Measurements from ENCODE around the gene OLIG2. TPM values are rescaled to one million over a fixed set of nuclear protein-coding genes. Genes with fewer than 3 reads are reported as not detected.

Gene OLIG2
- not detected in 2 replicates for total RNA-seq

DNA sequence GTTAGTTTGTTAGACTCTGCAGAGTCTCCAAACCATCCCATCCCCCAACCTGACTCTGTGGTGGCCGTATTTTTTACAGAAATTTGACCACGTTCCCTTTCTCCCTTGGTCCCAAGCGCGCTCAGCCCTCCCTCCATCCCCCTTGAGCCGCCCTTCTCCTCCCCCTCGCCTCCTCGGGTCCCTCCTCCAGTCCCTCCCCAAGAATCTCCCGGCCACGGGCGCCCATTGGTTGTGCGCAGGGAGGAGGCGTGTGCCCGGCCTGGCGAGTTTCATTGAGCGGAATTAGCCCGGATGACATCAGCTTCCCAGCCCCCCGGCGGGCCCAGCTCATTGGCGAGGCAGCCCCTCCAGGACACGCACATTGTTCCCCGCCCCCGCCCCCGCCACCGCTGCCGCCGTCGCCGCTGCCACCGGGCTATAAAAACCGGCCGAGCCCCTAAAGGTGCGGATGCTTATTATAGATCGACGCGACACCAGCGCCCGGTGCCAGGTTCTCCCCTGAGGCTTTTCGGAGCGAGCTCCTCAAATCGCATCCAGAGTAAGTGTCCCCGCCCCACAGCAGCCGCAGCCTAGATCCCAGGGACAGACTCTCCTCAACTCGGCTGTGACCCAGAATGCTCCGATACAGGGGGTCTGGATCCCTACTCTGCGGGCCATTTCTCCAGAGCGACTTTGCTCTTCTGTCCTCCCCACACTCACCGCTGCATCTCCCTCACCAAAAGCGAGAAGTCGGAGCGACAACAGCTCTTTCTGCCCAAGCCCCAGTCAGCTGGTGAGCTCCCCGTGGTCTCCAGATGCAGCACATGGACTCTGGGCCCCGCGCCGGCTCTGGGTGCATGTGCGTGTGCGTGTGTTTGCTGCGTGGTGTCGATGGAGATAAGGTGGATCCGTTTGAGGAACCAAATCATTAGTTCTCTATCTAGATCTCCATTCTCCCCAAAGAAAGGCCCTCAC is at the start of gene OLIG2:
Gene OLIG2, plus strand, starts transcription at position 447 of the 954 bp plus-strand sequence. CDS start 928 bp downstream, outside the sequence.
- TF ChIP-seq CTCF (conservative IDR thresholded peaks at IDR 0.05; ENCODE audit: low read depth, low read length) = no peak
- H3K4me3 ChIP-seq (ENCODE audit: low read depth, low read length) = no peak within 1 kb of the TSS
- no peak for DNase-seq (ENCODE audit: low read depth)

DNA sequence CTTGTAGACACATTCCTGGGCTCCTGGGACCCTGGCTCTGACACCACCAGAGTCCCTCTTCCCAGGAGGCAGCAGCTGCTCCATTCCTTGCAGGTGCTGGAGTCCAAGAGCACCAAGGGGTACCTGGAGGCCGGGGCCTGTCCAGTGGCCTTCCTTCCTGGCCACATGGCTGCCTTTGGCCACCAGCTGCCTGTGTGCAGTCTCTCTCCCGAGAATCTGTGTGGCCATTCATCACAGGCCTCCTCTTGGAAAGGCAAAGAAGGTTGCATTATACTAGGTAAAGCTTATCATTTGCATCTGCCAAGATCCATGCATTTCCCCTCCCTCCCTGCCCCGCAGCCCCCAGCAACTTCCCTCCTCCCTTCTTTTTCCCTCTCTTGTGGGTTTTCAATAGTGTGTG is 48.9 kb upstream of the OLIG2 start:
- no peak for DNase-seq (ENCODE audit: low read depth)
- no peak for TF ChIP-seq CTCF (conservative IDR thresholded peaks at IDR 0.05; ENCODE audit: low read depth, low read length)
- H3K4me3 ChIP-seq (ENCODE audit: low read depth, low read length) = no peak overlapping the region

DNA sequence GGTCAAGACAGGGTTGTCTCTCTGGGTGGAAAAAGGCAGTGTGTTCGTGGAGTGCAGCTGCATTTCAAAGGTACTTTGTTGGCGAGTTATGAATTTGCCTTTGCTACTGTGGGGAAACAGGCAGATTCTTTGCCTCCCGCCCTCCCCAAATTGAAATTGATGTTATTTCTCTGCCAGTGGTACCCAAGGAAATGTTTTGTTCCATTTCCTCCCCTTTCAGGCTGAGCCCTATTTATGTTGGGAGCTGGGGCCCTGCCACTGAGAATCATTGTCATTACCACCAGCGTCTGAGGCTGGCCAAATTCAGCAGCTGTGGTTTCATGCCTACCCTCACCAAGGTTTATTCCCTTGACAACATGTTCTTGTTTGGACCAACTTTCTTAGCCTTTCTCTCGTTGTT is 48.5 kb upstream of the OLIG2 start:
- no peak overlapping the region for H3K4me3 ChIP-seq (ENCODE audit: low read depth, low read length)
- TF ChIP-seq CTCF (conservative IDR thresholded peaks at IDR 0.05; ENCODE audit: low read depth, low read length) = no peak
- DNase-seq (ENCODE audit: low read depth) = no peak

- TF ChIP-seq CTCF (conservative IDR thresholded peaks at IDR 0.05; ENCODE audit: low read depth, low read length) = no peak
- DNase-seq (ENCODE audit: low read depth) = no peak
- no peak overlapping the region for H3K4me3 ChIP-seq (ENCODE audit: low read depth, low read length)
Measured at GRCh38 chr21:32978331-32979270, 47.1 kb upstream of the OLIG2 start.

GRCh38 chr21:32979598-32980268 is 46.0 kb upstream of the OLIG2 start:
- H3K4me3 ChIP-seq (ENCODE audit: low read depth, low read length) = no peak overlapping the region
- no peak for DNase-seq (ENCODE audit: low read depth)
- TF ChIP-seq CTCF (conservative IDR thresholded peaks at IDR 0.05; ENCODE audit: low read depth, low read length) = no peak

DNA sequence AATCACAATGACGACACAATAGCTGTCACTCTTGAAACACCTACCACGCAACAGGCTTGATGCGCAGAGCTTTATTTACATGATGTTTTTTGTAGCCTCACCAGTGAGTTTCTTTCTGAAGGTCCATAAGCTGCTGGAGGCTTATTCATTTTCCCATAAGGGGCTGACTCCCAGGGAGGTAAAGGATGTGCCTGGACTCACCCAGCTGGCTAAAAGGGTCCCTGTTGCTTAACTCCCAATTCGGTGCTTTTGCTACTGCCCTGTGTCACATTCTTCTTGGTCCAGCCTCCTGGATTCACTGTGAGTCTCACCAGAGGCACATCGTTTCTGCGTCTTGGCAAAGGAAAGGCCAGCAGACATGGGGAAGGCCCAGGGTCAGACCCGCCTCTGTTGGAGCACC is 44.6 kb upstream of the OLIG2 start:
- DNase-seq (ENCODE audit: low read depth) = no peak
- no peak for TF ChIP-seq CTCF (conservative IDR thresholded peaks at IDR 0.05; ENCODE audit: low read depth, low read length)
- no peak overlapping the region for H3K4me3 ChIP-seq (ENCODE audit: low read depth, low read length)
